HepG2 (cell line): ENCODE measurements around the gene HIVEP2. TPM values are rescaled to one million over a fixed set of nuclear protein-coding genes. Genes with fewer than 3 reads are reported as not detected.

ENCODE experiments used
- CCAR2 ChIP-seq: fragments of 200-400 bp; formaldehyde crosslinking; optimal IDR thresholded peaks from 2 replicates; pipeline ENCODE3; 2018; ENCODE audit warnings: low read depth, mild to moderate bottlenecking, low read length, moderate library complexity
- CREM ChIP-seq, 2 experiments: sonication (generic) in 1 of 2; formaldehyde crosslinking in 1 of 2; IDR thresholded peaks; 2 replicates each; pipeline versions ENCODE4 v1.4.0 to v1.6.1; 2016 to 2020; ENCODE audit warnings: antibody characterized with exemption in 1 of 2, mild to moderate bottlenecking in 1 of 2, missing genetic modification reagents in 1 of 2
- GABPB1 ChIP-seq: IDR thresholded peaks from 2 replicates; pipeline ENCODE4 v1.6.1; 2016; ENCODE audit warnings: mild to moderate bottlenecking, missing genetic modification reagents, moderate library complexity, missing compliant biosample characterization
- MIER2 ChIP-seq: IDR thresholded peaks from 2 replicates; pipeline ENCODE4 v1.6.1; 2016; ENCODE audit warnings: missing biosample characterization, missing genetic modification reagents
- NR2F1 ChIP-seq, 2 experiments: fragments of 450-650 bp in 1 of 2; formaldehyde crosslinking in 1 of 2; IDR thresholded peaks; 2 replicates each; pipeline versions ENCODE4 v1.5.0 to v1.6.1; 2016 to 2020; ENCODE audit warnings: mild to moderate bottlenecking in 1 of 2, missing compliant biosample characterization in 1 of 2, missing genetic modification reagents in 1 of 2, moderate library complexity in 1 of 2
- TEAD3 ChIP-seq: optimal IDR thresholded peaks from 2 replicates; pipeline ENCODE3; 2016; ENCODE audit warnings: borderline replicate concordance
- TFDP1 ChIP-seq: IDR thresholded peaks from 2 replicates; pipeline ENCODE4 v1.6.1; 2016; ENCODE audit warnings: missing compliant biosample characterization, missing genetic modification reagents, borderline replicate concordance
- ZBTB7B ChIP-seq: sonication (generic); formaldehyde crosslinking; IDR thresholded peaks from 2 replicates; pipeline ENCODE4 v1.4.0; 2020; ENCODE audit warnings: missing genetic modification reagents
- ZFP36L2 ChIP-seq: sonication (generic); formaldehyde crosslinking; IDR thresholded peaks from 2 replicates; pipeline ENCODE4 v1.4.0; 2020; ENCODE audit warnings: missing genetic modification reagents
- ZKSCAN8 ChIP-seq: IDR thresholded peaks from 2 replicates; pipeline ENCODE4 v1.6.1; 2016; ENCODE audit warnings: borderline replicate concordance, missing genetic modification reagents, missing compliant biosample characterization
- ZNF333 ChIP-seq: sonication (generic); formaldehyde crosslinking; IDR thresholded peaks from 2 replicates; pipeline ENCODE4 v1.4.0; 2020; ENCODE audit warnings: mild to moderate bottlenecking, missing genetic modification reagents, borderline replicate concordance
- ZNF576 ChIP-seq: sonication (generic); formaldehyde crosslinking; IDR thresholded peaks from 2 replicates; pipeline ENCODE4 v1.4.0; 2020; ENCODE audit warnings: mild to moderate bottlenecking, missing genetic modification reagents
- ZNF777 ChIP-seq: sonication (generic); formaldehyde crosslinking; IDR thresholded peaks from 2 replicates; pipeline ENCODE4 v1.4.0; 2020; ENCODE audit warnings: missing genetic modification reagents
- polyA plus RNA-seq, 8 experiments: library from polyadenylated mRNA; depleted of rRNA in 3 of 8; stranded (reverse) in 7 of 8; unstranded in 1 of 8; fragments of >200 nt; fragmentation: Illumina TruSeq in 4 of 8; extraction: Trizol in 4 of 8; gene quantifications; 2 replicates each; pipeline versions ENCODE4 v1.2.1 to v1.2.3, GENCODE V29; 2011 to 2016; ENCODE audit warnings: low read depth in 4 of 8, missing spikeins in 1 of 8, mixed read lengths in 1 of 8; ENCODE audit not compliant: insufficient read depth in 1 of 8
- total RNA-seq, 5 experiments: library from RNA; depleted of rRNA; stranded (reverse); fragments of >200 nt; fragmentation: Illumina TruSeq; extraction: Trizol; gene quantifications; 2 replicates each; pipeline ENCODE4 v1.2.3, GENCODE V29; 2016; ENCODE audit warnings: low read depth in 1 of 5
- TF ChIP-seq, protein P1 (sequence below): sonication (generic); formaldehyde crosslinking; IDR thresholded peaks from 2 replicates; pipeline ENCODE4 v1.4.0; 2020; ENCODE audit warnings: mild to moderate bottlenecking, missing genetic modification reagents
- TF ChIP-seq, protein P2 (sequence below): sonication (generic); formaldehyde crosslinking; IDR thresholded peaks from 2 replicates; pipeline ENCODE4 v1.5.1; 2020; ENCODE audit warnings: mild to moderate bottlenecking, missing genetic modification reagents, moderate library complexity
- TF ChIP-seq, protein P3 (sequence below): sonication (generic); formaldehyde crosslinking; IDR thresholded peaks from 2 replicates; pipeline ENCODE4 v1.5.0; 2020; ENCODE audit warnings: missing genetic modification reagents
- TF ChIP-seq, protein P4 (sequence below): sonication (generic); formaldehyde crosslinking; IDR thresholded peaks from 2 replicates; pipeline ENCODE4 v1.5.0; 2020; ENCODE audit warnings: missing genetic modification reagents
- TF ChIP-seq, protein P5 (sequence below): sonication (generic); formaldehyde crosslinking; IDR thresholded peaks from 2 replicates; pipeline ENCODE4 v1.8.1; 2023; ENCODE audit warnings: mild to moderate bottlenecking, moderate library complexity, missing genetic modification reagents

HIVEP2 gene
- total and polyA plus RNA-seq, 2 of the 13 experiments (the other 11 are each of a cell fraction or from before 2014, with no cell fraction given): 3.4 to 12.9 TPM

GRCh38 chr6:142946181-142946923, 1.4 kb upstream of the HIVEP2 start (continued):
- TF ChIP-seq NR2F1 (CRISPR knock-in tag; IDR thresholded peaks at IDR 0.05) (peak in 1 of 2 experiments; percentile 29; a peak in 1 of 4 replicates), TFDP1 (CRISPR knock-in tag) (peak; percentile 72; the same call in 1 of the 2 replicates), CCAR2 (no peak), ZNF333 (CRISPR knock-in tag) (no peak), CREM (IDR thresholded peaks at IDR 0.05) (peak; percentile 67), CREM (CRISPR knock-in tag; IDR thresholded peaks at IDR 0.05) (no peak), ZNF777 (CRISPR knock-in tag) (no peak; the same call in none of the 2 replicates), ZNF576 (CRISPR knock-in tag) (no peak), MIER2 (peak; percentile 32; the same call in 1 of the 2 replicates), ZBTB7B (CRISPR knock-in tag) (no peak), ZFP36L2 (CRISPR knock-in tag) (no peak), TEAD3 (no peak), GABPB1 (CRISPR knock-in tag) (peak; percentile 52), ZKSCAN8 (CRISPR knock-in tag) (0 out of 2 replicates have a peak, but pooled peaks have one; percentile 11)
- TF ChIP-seq, protein P1, sequence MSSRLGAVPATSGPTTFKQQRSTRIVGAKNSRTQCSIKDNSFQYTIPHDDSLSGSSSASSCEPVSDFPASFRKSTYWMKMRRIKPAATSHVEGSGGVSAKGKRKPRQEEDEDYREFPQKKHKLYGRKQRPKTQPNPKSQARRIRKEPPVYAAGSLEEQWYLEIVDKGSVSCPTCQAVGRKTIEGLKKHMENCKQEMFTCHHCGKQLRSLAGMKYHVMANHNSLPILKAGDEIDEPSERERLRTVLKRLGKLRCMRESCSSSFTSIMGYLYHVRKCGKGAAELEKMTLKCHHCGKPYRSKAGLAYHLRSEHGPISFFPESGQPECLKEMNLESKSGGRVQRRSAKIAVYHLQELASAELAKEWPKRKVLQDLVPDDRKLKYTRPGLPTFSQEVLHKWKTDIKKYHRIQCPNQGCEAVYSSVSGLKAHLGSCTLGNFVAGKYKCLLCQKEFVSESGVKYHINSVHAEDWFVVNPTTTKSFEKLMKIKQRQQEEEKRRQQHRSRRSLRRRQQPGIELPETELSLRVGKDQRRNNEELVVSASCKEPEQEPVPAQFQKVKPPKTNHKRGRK (CRISPR knock-in tag): no peak
- TF ChIP-seq, protein P2, sequence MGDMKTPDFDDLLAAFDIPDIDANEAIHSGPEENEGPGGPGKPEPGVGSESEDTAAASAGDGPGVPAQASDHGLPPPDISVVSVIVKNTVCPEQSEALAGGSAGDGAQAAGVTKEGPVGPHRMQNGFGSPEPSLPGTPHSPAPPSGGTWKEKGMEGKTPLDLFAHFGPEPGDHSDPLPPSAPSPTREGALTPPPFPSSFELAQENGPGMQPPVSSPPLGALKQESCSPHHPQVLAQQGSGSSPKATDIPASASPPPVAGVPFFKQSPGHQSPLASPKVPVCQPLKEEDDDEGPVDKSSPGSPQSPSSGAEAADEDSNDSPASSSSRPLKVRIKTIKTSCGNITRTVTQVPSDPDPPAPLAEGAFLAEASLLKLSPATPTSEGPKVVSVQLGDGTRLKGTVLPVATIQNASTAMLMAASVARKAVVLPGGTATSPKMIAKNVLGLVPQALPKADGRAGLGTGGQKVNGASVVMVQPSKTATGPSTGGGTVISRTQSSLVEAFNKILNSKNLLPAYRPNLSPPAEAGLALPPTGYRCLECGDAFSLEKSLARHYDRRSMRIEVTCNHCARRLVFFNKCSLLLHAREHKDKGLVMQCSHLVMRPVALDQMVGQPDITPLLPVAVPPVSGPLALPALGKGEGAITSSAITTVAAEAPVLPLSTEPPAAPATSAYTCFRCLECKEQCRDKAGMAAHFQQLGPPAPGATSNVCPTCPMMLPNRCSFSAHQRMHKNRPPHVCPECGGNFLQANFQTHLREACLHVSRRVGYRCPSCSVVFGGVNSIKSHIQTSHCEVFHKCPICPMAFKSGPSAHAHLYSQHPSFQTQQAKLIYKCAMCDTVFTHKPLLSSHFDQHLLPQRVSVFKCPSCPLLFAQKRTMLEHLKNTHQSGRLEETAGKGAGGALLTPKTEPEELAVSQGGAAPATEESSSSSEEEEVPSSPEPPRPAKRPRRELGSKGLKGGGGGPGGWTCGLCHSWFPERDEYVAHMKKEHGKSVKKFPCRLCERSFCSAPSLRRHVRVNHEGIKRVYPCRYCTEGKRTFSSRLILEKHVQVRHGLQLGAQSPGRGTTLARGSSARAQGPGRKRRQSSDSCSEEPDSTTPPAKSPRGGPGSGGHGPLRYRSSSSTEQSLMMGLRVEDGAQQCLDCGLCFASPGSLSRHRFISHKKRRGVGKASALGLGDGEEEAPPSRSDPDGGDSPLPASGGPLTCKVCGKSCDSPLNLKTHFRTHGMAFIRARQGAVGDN (CRISPR knock-in tag): peak; percentile 38; the same call in 1 of the 2 replicates
- TF ChIP-seq, protein P3, sequence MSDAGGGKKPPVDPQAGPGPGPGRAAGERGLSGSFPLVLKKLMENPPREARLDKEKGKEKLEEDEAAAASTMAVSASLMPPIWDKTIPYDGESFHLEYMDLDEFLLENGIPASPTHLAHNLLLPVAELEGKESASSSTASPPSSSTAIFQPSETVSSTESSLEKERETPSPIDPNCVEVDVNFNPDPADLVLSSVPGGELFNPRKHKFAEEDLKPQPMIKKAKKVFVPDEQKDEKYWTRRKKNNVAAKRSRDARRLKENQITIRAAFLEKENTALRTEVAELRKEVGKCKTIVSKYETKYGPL (CRISPR knock-in tag): no peak
- TF ChIP-seq, protein P4, sequence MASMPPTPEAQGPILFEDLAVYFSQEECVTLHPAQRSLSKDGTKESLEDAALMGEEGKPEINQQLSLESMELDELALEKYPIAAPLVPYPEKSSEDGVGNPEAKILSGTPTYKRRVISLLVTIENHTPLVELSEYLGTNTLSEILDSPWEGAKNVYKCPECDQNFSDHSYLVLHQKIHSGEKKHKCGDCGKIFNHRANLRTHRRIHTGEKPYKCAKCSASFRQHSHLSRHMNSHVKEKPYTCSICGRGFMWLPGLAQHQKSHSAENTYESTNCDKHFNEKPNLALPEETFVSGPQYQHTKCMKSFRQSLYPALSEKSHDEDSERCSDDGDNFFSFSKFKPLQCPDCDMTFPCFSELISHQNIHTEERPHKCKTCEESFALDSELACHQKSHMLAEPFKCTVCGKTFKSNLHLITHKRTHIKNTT (CRISPR knock-in tag): no peak
- TF ChIP-seq, protein P5, sequence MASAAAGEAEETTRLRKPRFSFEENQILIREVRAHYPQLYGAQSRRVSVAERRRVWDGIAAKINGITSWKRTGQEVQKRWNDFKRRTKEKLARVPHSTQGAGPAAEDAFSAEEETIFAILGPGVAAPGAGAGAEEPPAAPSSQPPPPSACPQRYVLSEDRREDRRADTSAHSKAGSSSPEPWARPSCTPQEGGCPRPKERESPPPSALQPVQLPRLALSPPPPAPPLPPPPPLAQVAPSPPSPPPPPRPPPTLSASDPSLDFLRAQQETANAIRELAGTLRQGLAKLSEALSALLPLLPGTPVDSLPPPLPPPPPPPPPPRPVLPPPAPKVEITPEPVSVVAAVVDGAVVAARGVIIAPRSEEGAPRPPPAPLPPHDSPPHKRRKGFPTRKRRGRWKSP (CRISPR knock-in tag): no peak; the same call in 1 of the 2 replicates
